Fibroblast of lung (primary cell): ENCODE data around the gene TAGLN2.

Experiments used
- CTCF ChIP-seq, 2 donors: IDR thresholded peaks in 1 of 2; conservative IDR thresholded peaks in 1 of 2; 1 replicate in 1 of 2; 2 replicates in 1 of 2; pipeline ENCODE4 v1.5.1; 2011 to 2012; ENCODE audit warnings: low read length in 2 of 2, control low read depth in 1 of 2, inconsistent platforms in 1 of 2, low read depth in 1 of 2, mild to moderate bottlenecking in 1 of 2
- EZH2 ChIP-seq: IDR thresholded peaks from 2 replicates; pipeline ENCODE4 v1.5.1; 2012; ENCODE audit warnings: low read length, control low read depth, mild to moderate bottlenecking; ENCODE audit errors: missing control alignments

GRCh38 chr1:159889202-159889601 is 36.1 kb downstream of the TAGLN2 start:
- TF ChIP-seq EZH2 (no peak), CTCF (conservative IDR thresholded peaks at IDR 0.05 in 1 of 2, IDR thresholded peaks at IDR 0.05 in 1 of 2; ENCODE audit: low read depth in 1 of 2, low read length in 2 of 2) (no peak)
